Hematopoietic multipotent progenitor cell treated with erythropoietin and hydrocortisone succinate and interleukin-3 and kit ligand, for 6 days (in vitro differentiated cells): Measurements from ENCODE around the gene EIPR1.
"Not testable (repeated sequence)": the region's sequence is repeated elsewhere in the genome, so short reads cannot be mapped to it uniquely, and the experiment has no call there.

ENCODE experiments used
- DNase-seq: peaks from one replicate; pipeline ENCODE4 v3.0.0-alpha.2; 2015

The EIPR1 gene

DNA sequence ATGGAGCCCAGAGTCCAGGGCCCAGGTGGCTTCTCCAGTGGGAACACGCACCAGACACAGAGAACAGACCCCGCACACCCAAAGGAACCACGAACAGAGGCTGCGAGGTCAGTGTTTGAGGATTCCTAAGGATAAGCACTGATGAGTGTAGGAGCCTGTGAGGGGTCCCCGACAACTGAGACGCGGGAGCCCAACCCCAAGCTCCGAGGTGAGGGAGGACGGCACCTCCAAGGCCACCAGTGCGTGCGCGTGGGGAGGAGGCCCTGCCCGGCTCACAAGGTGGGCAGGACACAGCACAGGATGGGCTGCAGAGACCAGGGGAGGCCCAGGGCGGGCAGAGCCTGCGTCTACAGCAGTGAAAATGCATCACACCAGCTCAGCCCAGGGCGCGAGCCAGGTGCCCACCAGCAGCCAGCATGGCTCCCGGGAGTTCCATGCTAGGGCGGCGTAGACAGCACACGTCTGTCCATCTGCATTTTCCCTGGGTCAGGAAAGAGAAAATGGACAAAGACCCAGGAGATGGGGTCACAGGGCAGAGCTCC, 189.1 kb downstream of the EIPR1 start:
- DNase-seq = no peak

DNA sequence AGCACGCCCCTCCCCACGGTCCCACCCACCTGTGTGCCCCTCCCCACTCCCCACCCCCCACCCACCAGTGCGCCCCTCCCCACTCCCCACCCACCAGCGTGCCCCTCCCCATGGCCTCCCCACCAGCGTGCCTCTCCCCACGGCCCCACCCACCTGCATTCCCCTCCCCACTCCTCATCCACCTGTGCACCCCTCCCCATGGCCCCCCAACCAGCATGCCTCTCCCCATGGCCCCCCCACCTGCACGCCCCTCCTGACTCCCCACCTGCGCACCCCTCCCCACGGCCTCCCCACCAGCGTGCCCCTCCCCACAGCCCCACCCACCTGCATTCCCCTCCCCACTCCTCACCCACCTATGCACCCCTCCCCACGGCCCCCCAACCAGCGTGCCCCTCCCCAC, 190.2 kb downstream of the EIPR1 start:
- DNase-seq = no peak

GRCh38 chr2:3186766-3187165, 190.9 kb downstream of the EIPR1 start:
- DNase-seq = no peak

DNA sequence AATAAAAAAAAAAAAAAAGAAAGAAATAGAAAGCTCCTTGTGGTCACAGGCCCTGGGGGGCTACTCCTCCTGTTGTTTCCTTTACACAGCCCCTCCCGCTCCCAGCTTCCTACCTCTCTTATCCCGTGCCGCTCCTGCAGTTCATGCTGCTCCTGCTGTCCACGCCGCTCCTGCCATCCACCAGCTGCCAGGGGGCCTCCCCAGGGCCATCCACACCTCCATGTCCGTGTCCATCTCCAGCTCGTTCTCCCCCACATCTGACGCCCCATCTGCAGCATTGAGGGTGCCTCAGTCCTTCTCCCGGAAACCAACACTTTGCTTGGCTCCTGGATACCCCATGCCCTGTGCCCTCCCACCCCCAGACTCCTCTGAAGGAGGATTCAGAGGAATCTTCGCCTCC, 191.7 kb downstream of the EIPR1 start:
- DNase-seq = no peak

DNA sequence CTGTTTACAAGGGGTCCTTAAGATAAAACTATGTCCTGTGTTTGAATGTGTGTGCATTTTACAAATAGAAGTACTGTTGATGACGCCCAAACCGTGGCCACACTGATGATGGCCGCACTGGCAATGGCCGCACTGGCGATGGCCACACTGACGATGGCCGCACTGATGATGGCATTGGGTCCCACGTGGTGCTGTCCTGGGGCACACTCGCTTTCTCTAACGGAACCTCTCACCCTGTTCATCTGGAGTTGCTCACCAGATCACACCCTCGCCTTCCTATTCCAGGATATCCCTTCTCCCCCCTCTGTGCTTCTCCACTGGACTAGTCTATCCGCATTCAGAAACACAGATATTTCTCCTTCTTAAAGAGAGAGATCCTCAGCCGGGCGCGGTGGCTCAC, 192.4 kb downstream of the EIPR1 start:
- no peak for DNase-seq

- no peak for DNase-seq
Measured at GRCh38 chr2:3184167-3184566, 193.5 kb downstream of the EIPR1 start.

GRCh38 chr2:3183766-3184165, 193.9 kb downstream of the EIPR1 start:
- no peak for DNase-seq

- no peak for DNase-seq
Measured at GRCh38 chr2:3182848-3183247, 194.8 kb downstream of the EIPR1 start.

- no peak for DNase-seq
Measured at GRCh38 chr2:3181416-3182010, 196.1 kb downstream of the EIPR1 start.

DNA sequence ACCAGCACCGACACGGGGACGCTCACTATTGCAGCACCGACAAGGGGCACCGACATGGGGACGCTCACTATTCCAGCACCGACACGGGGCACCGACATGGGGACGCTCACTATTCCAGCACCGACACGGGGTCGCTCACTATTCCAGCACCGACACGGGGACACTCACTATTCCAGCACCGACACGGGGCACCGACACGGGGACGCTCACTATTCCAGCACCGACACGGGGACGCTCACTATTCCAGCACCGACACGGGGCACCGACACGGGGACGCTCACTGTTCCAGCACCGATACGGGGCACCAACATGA, 196.8 kb downstream of the EIPR1 start:
- DNase-seq = not testable (repeated sequence)

DNA sequence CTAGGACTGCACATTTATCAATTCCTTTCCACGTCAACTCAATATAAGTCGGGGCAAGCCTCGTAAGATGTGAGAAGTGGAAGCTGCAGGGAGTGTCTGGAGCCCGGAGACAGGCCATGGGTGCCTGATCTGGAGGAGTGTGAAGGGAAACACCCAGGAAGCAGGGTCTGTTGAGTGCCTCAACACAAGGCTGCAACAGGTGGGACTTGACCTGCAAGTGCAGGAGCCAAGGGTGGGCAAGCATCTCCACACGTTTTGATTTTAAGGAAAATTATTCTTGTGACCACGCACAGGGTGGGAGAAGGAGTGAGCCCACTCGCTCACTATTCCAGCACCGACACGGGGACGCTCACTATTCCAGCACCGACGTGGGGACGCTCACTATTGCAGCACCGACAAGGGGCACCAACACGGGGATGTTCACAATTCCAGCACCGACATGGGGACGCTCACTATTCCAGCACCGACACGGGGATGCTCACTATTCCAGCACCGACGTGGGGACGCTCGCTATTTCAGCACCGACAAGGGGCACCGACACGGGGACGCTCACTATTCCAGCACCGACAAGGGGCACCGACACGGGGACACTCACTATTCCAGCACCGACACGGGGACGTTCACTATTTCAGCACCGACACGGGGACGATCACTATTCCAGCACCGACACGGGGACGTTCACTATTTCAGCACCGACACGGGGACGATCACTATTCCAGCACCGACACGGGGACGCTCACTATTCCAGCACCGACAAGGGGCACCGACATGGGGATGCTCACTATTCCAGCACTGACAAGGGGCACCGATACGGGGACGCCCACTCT, 197.3 kb downstream of the EIPR1 start:
- DNase-seq = no peak

- no peak for DNase-seq
Measured at GRCh38 chr2:3179626-3180025, 198.0 kb downstream of the EIPR1 start.

DNA sequence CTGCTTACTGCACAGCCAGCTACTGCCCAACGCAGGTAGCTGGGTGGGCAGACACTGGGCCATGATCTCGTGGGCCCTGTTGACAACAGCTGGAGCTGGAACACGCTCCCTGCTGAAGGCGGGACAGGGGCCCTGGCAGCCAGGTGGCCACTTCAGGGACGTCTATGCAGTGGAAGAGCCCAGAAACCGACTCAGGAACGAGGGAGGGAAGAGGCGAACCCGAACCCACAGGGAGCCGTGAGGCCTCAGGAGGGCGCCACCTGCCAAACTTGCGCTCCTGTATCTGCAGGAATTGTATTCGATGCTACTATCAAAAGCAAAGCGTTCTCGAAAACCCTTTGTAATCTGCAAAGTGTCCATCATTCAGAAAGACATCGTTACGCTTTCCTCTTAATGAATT, 198.4 kb downstream of the EIPR1 start:
- DNase-seq = peak; percentile 33

- DNase-seq = no peak
Measured at GRCh38 chr2:3178578-3179031, 199.0 kb downstream of the EIPR1 start.

GRCh38 chr2:3177891-3178577, 199.6 kb downstream of the EIPR1 start:
- no peak for DNase-seq

GRCh38 chr2:3176869-3177255, 200.8 kb downstream of the EIPR1 start:
- no peak for DNase-seq

GRCh38 chr2:3176071-3176868, 201.3 kb downstream of the EIPR1 start:
- DNase-seq = no peak

DNA sequence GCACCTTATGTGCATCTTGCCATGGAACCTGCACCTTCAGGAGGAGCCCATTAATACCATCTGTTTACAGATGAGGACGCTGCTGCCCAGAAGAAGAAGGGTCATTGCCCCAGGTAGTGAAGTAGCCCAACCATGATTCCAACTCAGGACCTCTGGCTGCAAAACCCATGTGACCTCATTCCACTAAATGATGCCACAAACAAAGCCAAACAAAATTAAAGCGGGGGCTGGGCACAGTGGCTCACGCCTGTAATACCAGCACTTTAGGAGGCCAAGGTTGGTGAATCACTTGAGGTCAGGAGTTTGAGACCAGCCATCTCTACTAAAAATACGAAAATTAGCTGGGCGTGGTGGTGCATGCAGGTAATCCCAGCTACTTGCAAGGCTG, 202.1 kb downstream of the EIPR1 start:
- DNase-seq = no peak

GRCh38 chr2:3174626-3175567, 202.7 kb downstream of the EIPR1 start:
- no peak for DNase-seq

- no peak for DNase-seq
Measured at GRCh38 chr2:3173031-3173430, 204.6 kb downstream of the EIPR1 start.

- no peak for DNase-seq
Measured at GRCh38 chr2:3172265-3172935, 205.2 kb downstream of the EIPR1 start.
